ENCODE results near the gene PSMD11.
"Not testable (repeated sequence)": the region's sequence is repeated elsewhere in the genome, so short reads cannot be mapped to it uniquely, and the experiment has no call there.

The PSMD11 gene

DNA sequence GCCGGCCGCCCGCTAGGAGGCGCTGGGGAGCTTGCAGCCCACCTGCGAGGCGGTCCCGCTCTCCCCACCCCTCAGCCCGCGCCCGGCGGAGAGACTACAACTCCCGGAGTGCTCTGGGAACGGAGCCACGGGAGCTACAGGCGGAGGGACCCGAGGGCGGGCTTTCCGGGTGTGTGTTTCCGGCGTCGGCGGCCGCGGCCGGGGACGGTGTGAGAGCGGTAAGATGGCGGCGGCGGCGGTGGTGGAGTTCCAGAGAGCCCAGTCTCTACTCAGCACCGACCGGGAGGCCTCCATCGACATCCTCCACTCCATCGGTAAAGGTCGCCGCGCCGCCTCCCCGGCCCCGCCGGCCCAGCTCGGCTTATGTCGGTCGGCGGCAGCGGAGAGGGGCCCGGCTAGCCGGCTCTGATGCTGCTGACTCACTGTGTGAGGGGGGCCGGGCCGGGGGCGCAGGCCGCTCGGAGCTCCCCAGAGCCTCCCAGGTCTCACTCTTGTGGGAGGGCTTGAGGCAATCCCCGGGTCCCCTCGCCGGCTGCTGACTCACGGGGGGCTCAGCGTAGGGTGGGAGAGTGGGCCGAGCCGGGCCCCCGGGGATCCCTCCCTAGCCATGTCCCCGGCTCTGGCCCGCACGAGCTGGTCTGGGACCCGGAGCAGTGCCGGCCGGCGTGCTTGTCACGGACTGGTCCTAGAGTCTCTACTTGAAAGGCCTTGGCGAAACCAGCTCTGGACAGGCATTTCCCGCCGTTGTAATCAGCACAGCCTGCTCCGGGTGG, at the start of gene PSMD11:
Gene PSMD11 (plus strand): TSS at position 210 of the 773 bp plus-strand sequence. CDS start 14 bp downstream, at position 224.
- peak; percentile 97 for DNase-seq

- DNase-seq = no peak
These were observed 48.0 kb upstream of the PSMD11 start for GRCh38 chr17:32396343-32396742.

DNA sequence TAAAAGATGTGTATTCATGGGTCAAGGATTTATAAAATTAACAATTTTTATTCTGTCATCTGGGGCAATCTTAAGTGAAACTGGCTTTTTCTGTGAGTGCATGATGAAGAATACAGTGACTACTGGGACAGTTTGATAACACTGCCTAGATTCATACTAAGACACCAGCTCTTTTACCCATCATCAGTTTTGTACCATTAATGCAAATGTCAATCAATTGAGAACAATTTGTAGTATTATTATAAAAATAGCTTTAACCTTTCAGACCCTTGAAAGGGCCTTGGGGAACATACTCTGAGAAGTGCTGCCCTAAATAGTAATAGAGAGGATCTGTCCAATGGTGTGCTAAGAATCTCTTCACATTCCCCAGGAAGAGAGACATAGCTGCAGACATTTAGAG, 45.4 kb upstream of the PSMD11 start:
- no peak for DNase-seq

DNA sequence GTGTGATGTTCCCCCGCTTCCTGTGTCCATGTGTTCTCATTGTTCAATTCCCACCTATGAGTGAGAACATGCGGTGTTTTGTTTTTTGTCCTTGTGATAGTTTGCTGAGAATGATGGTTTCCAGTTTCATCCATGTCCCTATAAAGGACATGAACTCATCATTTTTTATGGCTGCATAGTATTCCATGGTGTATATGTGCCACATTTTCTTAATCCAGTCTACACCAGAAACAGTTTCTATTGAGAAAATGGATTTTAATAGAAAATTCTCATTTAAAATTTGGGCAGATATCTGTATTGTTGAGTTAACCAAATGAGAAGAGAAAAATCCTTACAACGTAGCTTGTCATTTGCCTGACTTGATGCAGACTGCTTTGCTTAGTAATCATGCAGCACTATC, 34.2 kb upstream of the PSMD11 start:
- DNase-seq = not testable (repeated sequence)

GRCh38 chr17:32426894-32427293, 17.4 kb upstream of the PSMD11 start:
- no peak for DNase-seq

GRCh38 chr17:32429598-32429997, 14.7 kb upstream of the PSMD11 start:
- DNase-seq = no peak

DNA sequence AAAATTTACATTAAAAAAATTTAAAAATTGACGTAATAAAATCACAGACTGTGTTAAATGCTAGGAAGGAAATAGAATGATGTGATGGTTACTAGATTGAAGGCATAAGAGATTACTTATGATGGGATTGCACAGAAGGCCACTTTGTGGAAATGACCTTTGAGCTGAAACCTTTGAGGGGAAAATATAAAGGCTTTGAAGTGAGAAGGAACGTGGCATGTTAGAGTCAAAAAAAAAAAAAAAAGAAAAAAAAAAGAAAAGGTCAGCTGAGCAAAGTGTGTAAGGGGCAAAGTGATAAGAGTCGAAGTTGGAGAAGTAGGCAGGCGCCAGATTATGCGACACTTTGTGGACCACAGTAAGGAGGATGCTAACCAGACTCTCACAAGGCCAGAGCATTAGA, 3.6 kb upstream of the PSMD11 start:
- DNase-seq = no peak

GRCh38 chr17:32441886-32442285, 2.4 kb upstream of the PSMD11 start:
- DNase-seq = no peak

- no peak for DNase-seq
These were observed 446 bp upstream of the PSMD11 start for GRCh38 chr17:32443827-32444300.

DNA sequence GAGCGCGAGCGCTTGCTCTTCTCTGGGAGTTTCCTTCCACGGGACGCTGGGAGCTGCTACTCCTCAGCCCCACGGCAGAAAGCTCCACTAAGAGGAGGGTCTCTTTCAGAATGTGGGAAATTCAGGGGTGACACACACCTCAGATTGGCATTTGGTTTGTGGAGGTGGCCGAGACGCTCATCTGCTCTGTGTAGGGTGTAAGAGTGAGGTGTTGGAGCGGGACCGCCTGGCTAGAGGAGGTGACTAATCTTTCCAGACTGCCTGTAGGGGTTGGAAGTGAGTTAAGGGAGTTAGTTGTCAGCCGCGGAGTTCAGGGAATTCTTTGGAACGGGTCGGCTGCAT, 735 bp downstream of the PSMD11 start:
- peak; percentile 1 for DNase-seq

DNA sequence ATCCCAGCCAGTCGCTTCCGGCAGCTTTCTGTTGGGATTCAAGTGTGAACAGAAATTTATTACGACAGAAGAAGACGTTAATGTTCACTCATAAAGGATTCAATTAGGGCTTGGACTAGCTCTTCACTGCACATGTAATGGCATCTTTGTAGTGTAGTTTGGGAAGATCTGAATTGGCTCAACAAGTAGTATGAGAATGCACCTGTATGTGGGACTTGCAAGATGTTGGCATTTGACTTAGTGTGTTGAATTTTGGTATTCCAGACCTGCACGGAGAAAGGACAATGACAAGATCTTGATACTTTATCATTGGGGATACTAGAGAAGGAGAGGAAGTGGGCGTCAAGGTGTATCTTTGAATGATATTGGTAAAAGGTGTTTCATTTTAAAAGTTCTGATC, 1.2 kb downstream of the PSMD11 start:
- no peak for DNase-seq

DNA sequence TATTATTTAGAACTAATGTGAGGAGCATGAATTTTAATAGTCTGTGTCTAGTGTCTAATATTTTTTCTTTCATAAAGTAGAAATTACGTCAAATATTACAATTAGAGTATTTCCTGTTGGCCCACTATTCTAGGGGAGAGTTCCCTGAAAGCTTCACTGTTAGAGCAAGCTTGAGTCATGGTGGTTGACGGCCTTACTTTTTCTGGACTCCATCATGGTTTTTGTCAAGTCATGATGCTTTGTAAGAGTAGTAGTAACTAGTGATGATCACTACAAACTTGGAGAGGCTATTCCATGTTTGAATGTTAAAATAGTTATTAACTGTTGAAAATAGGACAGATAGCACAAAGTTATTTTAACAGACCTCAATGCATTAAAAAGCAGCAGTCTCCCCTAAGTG, 1.7 kb downstream of the PSMD11 start:
- DNase-seq = no peak

GRCh38 chr17:32446949-32447348, 2.6 kb downstream of the PSMD11 start:
- DNase-seq = no peak

DNA sequence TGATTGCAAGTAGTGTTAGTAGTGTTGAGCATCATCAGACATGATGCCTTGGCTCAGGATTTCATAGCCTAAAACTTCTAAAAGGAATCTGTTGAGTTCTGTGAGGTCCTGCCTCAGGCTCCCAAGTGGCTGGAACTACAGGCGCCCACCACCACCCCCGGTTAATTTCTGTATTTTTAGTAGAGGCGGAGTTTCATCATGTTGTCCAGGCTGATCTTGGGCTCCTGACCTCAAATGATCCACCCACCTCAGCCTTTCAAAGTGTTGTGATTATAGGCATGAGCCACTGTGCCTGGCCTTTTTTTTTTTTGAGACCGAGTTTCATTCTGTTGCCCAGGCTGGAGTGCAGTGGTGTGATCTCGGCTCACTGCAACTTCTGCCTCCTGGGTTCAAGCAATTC, 5.7 kb downstream of the PSMD11 start:
- DNase-seq = no peak

GRCh38 chr17:32450379-32450778, 6.1 kb downstream of the PSMD11 start:
- not testable (repeated sequence) for DNase-seq

GRCh38 chr17:32451879-32452278, 7.6 kb downstream of the PSMD11 start:
- no peak for DNase-seq

- DNase-seq = no peak
These were observed 8.0 kb downstream of the PSMD11 start for GRCh38 chr17:32452281-32452680.

DNA sequence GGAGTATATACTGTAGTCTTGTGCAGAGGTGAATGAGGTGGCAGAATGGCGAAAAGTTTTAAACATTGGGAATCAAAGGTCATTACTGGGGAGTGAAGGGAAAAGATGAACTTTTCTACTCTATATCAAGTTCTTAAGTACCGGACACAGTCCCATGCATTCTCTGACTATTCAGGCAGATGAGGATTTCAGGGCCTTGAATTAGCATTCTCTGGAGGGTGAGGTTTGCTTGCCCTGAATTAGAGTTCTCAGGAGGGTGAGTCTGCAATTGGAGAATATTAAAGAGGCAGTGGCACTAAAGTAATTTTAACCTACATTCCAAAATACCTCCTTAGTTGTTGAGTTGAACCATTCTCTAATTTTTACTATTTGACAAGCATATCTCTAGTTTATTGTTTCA, 9.1 kb downstream of the PSMD11 start:
- DNase-seq = no peak

- no peak for DNase-seq
These were observed 14.1 kb downstream of the PSMD11 start for GRCh38 chr17:32458371-32458770.

- DNase-seq = no peak
These were observed 15.7 kb downstream of the PSMD11 start for GRCh38 chr17:32460054-32460453.

- DNase-seq = no peak
These were observed 17.2 kb downstream of the PSMD11 start for GRCh38 chr17:32461498-32461852.

GRCh38 chr17:32461853-32462617, 17.7 kb downstream of the PSMD11 start:
- peak; percentile 29 for DNase-seq

DNA sequence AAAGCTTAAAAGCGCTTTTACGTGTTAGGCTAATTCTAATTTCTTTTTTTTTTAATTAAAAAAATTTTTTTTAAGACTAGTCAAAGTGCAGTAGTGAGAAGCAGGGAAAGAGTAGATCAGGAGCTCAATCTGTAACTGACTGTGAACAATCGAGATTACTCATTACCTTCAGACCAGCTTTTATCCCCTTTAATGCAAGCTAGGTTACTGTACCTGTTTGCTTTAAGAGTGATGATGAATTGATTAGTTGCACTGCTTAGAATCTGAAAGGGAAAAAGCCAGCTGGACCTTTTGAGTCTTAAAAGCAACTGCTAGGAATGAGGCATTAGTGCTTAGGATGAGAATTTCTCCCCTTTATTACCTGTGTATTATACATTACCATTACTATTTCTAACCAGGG, 19.0 kb downstream of the PSMD11 start:
- DNase-seq = no peak

- DNase-seq = no peak
These were observed 20.1 kb downstream of the PSMD11 start for GRCh38 chr17:32464374-32464773.
